Measurements from ENCODE around the gene ATG9A.

ATG9A gene

DNA sequence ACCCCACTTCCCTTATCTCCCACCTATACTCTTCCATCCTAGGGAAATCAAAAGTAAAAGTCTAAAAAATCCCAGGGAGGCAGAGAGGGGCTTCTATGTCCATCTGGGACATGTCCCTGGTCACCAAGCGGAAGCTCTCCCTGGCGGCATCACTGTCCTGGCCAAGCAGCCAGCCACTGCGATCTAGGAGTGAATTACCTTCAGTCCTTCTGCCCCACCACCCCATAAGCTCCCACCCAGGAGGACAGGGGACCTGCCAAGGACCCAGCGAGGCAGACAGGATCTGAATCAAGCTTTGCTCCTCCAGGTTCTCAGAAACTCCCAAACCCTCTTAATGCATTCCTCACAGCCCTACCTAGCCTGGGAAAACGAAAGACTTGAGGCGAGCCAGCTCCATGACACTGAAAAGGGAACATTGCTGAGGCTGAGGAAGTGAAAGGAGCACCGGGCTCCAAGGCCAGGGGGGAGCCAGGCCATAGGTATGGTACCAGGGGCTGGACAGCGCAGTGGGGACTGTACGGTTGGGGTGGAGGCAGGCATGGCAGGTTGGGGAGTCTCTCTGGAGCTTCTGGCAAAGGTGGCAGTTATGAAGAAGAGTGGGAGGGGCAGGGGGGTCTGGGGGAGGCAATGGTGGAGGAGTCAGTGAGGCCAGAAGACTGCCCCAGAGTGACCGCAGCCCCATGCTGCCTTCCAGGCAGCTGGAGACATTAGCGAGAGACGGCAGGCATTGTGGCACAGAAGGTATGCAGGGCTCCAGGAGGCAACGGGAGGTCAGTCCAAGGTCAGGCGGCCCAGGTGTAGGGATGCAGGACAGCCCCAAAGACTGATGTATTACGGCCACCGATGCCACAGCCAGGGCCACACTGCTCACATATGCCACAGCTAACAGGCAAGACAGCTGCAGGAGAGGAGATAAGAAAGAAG, 56.9 kb downstream of the ATG9A start:
- no peak for ATAC-seq
- TF ChIP-seq SNAI2 (CRISPR knock-in tag; IDR thresholded peaks at IDR 0.05) (no peak), PATZ1 (CRISPR knock-in tag; IDR thresholded peaks at IDR 0.05; ENCODE audit: borderline replicate concordance) (no peak), ZFP30 (CRISPR knock-in tag; IDR thresholded peaks at IDR 0.05) (no peak), ESRRG (CRISPR knock-in tag; IDR thresholded peaks at IDR 0.05) (no peak), ZNF565 (CRISPR knock-in tag; conservative IDR thresholded peaks at IDR 0.05; ENCODE audit: low read depth) (no peak), BACH2 (CRISPR knock-in tag; IDR thresholded peaks at IDR 0.05; ENCODE audit: borderline replicate concordance) (no peak), RARB (CRISPR knock-in tag; IDR thresholded peaks at IDR 0.05) (no peak), CSRNP3 (CRISPR knock-in tag; IDR thresholded peaks at IDR 0.05) (no peak), CSDC2 (CRISPR knock-in tag; IDR thresholded peaks at IDR 0.05) (no peak), OSR1 (CRISPR knock-in tag; IDR thresholded peaks at IDR 0.05) (no peak), POU6F1 (CRISPR knock-in tag; IDR thresholded peaks at IDR 0.05; ENCODE audit: borderline replicate concordance, low read depth) (no peak), ZNF8 (CRISPR knock-in tag; IDR thresholded peaks at IDR 0.05) (no peak)

DNA sequence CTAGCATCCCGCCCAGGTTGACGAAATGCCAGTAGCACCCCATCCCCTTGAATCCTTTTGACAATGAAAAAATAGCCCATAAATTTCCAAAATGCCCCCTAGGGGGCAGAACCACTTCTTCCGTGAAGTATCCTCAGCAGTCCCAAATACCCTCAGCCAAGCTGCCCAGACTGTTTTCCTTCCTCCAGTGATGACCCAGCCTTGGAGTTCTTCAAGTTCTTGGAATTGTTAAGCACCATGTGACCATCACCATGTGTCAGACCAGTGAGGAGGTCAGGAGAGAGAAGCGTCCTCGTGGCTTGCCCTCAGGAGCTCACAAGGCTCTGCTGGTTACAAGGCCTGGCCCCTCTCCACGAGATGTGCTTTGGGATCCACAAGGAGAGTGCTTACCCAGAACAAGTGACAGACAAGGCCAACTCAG, 58.2 kb downstream of the ATG9A start:
- peak; percentile 79 for ATAC-seq
- TF ChIP-seq TCF4 (CRISPR knock-in tag; IDR thresholded peaks at IDR 0.05; ENCODE audit: borderline replicate concordance) (no peak), OSR1 (CRISPR knock-in tag; IDR thresholded peaks at IDR 0.05) (no peak), SNAI2 (CRISPR knock-in tag; IDR thresholded peaks at IDR 0.05) (no peak), ISL1 (CRISPR knock-in tag; IDR thresholded peaks at IDR 0.05) (no peak), TSHZ2 (CRISPR knock-in tag; IDR thresholded peaks at IDR 0.05) (no peak), CSDC2 (CRISPR knock-in tag; IDR thresholded peaks at IDR 0.05) (no peak), ESRRG (CRISPR knock-in tag; IDR thresholded peaks at IDR 0.05) (no peak), ZNF8 (CRISPR knock-in tag; IDR thresholded peaks at IDR 0.05) (no peak), ARNTL (CRISPR knock-in tag; IDR thresholded peaks at IDR 0.05; ENCODE audit: borderline replicate concordance, low read depth) (no peak), CSRNP3 (CRISPR knock-in tag; IDR thresholded peaks at IDR 0.05) (no peak), PATZ1 (CRISPR knock-in tag; IDR thresholded peaks at IDR 0.05; ENCODE audit: borderline replicate concordance) (no peak), TOX (CRISPR knock-in tag; IDR thresholded peaks at IDR 0.05; ENCODE audit: borderline replicate concordance) (no peak), BACH2 (CRISPR knock-in tag; IDR thresholded peaks at IDR 0.05; ENCODE audit: borderline replicate concordance) (no peak), ZNF565 (CRISPR knock-in tag; conservative IDR thresholded peaks at IDR 0.05; ENCODE audit: low read depth) (no peak), PPARA (CRISPR knock-in tag; IDR thresholded peaks at IDR 0.05; ENCODE audit: borderline replicate concordance) (no peak)
